Loucy (cell line): ENCODE results near the gene SLC8A2.

ENCODE experiments used
- H2AFZ ChIP-seq: fragments of 200-600 bp; sonication (generic); 2 replicates; pipeline ENCODE4 v1.6.0; 2016; ENCODE audit warnings: antibody characterized with exemption, mild to moderate bottlenecking, low read length, moderate library complexity
- H3F3A ChIP-seq: fragments of 200-600 bp; 2 replicates; pipeline ENCODE4 v1.6.0; 2016; ENCODE audit warnings: antibody characterized with exemption, low read depth, mild to moderate bottlenecking
- H3K27me3 ChIP-seq: fragments of 200-600 bp; sonication (generic); 2 replicates; pipeline ENCODE4 v1.6.1; 2014; ENCODE audit warnings: low read length, mild to moderate bottlenecking; ENCODE audit not compliant: insufficient read depth, poor library complexity, severe bottlenecking
- H3K36me3 ChIP-seq: fragments of 200-600 bp; sonication (generic); 2 replicates; pipeline ENCODE4 v1.6.1; 2016; ENCODE audit warnings: low read length; ENCODE audit not compliant: insufficient read depth
- H3K4me1 ChIP-seq: fragments of 200-600 bp; sonication (generic); 2 replicates; pipeline ENCODE4 v1.5.1; 2014; ENCODE audit warnings: low read length, mild to moderate bottlenecking; ENCODE audit not compliant: insufficient read depth, poor library complexity, severe bottlenecking
- H3K4me2 ChIP-seq: fragments of 200-600 bp; sonication (generic); 2 replicates; pipeline ENCODE4 v1.6.0; 2014; ENCODE audit warnings: antibody characterized with exemption, low read length, low read depth, mild to moderate bottlenecking; ENCODE audit not compliant: poor library complexity, severe bottlenecking
- H3K4me3 ChIP-seq: fragments of 200-600 bp; sonication (generic); 2 replicates; pipeline ENCODE4 v1.5.1; 2014; ENCODE audit warnings: low read length, mild to moderate bottlenecking, mixed read lengths; ENCODE audit not compliant: poor library complexity, severe bottlenecking
- H3K79me2 ChIP-seq: fragments of 200-600 bp; sonication (generic); 2 replicates; pipeline ENCODE4 v1.6.1; 2014; ENCODE audit warnings: low read length; ENCODE audit not compliant: insufficient read depth
- H3K9ac ChIP-seq: fragments of 200-600 bp; sonication (generic); 2 replicates; pipeline ENCODE4 v1.6.0; 2014; ENCODE audit warnings: mild to moderate bottlenecking, low read depth, low read length, moderate library complexity; ENCODE audit not compliant: poor library complexity, severe bottlenecking
- H3K9me2 ChIP-seq: fragments of 200-600 bp; sonication (generic); replicated peaks from 2 replicates; pipeline ENCODE4 v1.6.1; 2016; ENCODE audit warnings: low read depth, low read length, mixed read lengths
- H3K9me3 ChIP-seq: fragments of 200-600 bp; sonication (generic); 2 replicates; pipeline ENCODE4 v1.6.1; 2014; ENCODE audit warnings: mild to moderate bottlenecking, antibody characterized with exemption, low read length, low read depth; ENCODE audit not compliant: insufficient read depth
- H4K20me1 ChIP-seq: fragments of 200-600 bp; sonication (generic); 2 replicates; pipeline ENCODE4 v1.6.0; 2014; ENCODE audit warnings: antibody characterized with exemption, low read length, mild to moderate bottlenecking; ENCODE audit not compliant: insufficient read depth, poor library complexity, severe bottlenecking
- CTCF ChIP-seq: fragments of 200-600 bp; sonication (generic); conservative IDR thresholded peaks from 2 replicates; pipeline ENCODE4 v1.5.1; 2014; ENCODE audit warnings: mild to moderate bottlenecking, antibody characterized with exemption, low read length
- EZH2phosphoT487 ChIP-seq: fragments of 200-600 bp; IDR thresholded peaks from 2 replicates; pipeline ENCODE4 v1.6.1; 2018; ENCODE audit warnings: antibody characterized with exemption, mild to moderate bottlenecking, moderate library complexity, borderline replicate concordance

SLC8A2 gene

DNA sequence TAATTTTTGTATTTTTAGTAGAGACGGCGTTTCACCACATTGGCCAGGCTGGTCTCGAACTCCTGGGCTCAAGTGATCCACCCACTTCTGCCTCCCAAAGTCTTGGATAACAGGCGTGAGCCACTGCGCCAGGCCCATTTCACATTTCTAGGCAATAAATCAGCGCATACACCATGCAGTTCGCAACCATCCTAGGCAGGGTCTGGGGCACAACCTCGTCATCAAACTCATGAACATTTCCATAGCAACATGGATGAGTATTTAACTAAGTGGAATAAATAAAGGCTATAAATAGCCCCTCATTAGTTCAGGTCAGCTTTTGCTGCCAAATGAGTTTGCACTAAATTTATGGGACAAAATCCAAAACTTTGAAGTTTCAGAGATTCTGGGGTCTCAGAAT is 60.6 kb downstream of the SLC8A2 start:
- no peak for TF ChIP-seq EZH2phosphoT487
- TF ChIP-seq CTCF: no peak
- H2AFZ ChIP-seq: no peak overlapping the region
- no peaks in the 10 kb centered on the region for H3K9me2 ChIP-seq
- H3K27me3 ChIP-seq: no peaks in the 10 kb centered on the region
- no peak overlapping the region for H3K9ac ChIP-seq
- no peak overlapping the region for H3K4me2 ChIP-seq
- H3K36me3 ChIP-seq: no peaks in the 10 kb centered on the region
- no peak overlapping the region for H3K4me3 ChIP-seq
- H3K79me2 ChIP-seq: no peaks in the 10 kb centered on the region
- H4K20me1 ChIP-seq: no peaks in the 10 kb centered on the region
- H3K9me3 ChIP-seq: no peaks in the 10 kb centered on the region
- no peaks in the 10 kb centered on the region for H3K4me1 ChIP-seq
- no peaks in the 10 kb centered on the region for H3F3A ChIP-seq

DNA sequence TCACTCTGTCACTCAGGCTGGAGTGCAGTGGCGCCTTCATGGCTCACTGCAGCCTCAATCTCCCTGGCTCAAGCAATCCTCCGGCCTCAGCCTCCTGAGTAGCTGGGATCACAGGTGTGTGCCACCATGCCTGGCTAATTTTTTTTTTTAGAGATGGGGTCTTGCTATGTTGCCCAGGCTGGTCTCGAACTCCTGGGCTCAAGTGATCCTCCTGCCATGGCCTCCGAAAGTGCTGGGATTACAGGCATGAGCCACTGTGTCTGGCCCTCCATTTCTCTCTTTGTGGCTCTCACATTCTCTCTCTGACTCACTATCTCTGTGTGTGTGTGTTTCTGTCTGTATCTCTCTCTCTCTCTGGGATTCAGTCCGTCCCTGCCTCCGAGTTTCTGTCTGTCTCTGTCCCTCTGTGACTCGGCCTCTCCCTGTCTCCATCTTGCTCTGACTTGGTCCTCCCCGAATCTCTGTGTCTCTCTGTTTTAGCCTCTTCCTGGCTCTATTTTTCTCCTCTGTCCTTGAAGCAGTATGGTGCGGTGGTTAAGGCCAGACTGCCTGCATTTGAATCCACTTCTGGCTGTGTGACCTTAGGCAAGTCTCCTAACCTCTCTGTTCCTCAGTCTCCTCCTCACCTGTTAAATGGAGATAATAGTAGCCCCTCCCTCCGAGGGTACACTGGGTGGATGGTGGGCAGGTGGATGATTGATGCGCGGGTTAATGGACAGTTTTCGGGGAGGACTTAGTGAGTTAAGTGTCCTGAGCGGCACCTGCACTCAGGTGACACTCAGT is 63.3 kb downstream of the SLC8A2 start:
- no peaks in the 10 kb centered on the region for H3K27me3 ChIP-seq
- no peaks in the 10 kb centered on the region for H3K36me3 ChIP-seq
- H3K9me2 ChIP-seq: no peaks in the 10 kb centered on the region
- no peak for TF ChIP-seq EZH2phosphoT487
- TF ChIP-seq CTCF: no peak
- H3K4me1 ChIP-seq: no peaks in the 10 kb centered on the region
- H3K9ac ChIP-seq: no peak overlapping the region
- H3K4me3 ChIP-seq: no peak overlapping the region
- no peaks in the 10 kb centered on the region for H3K9me3 ChIP-seq
- no peaks in the 10 kb centered on the region for H4K20me1 ChIP-seq
- no peaks in the 10 kb centered on the region for H3K79me2 ChIP-seq
- no peak overlapping the region for H3K4me2 ChIP-seq
- H3F3A ChIP-seq: no peaks in the 10 kb centered on the region
- H2AFZ ChIP-seq: no peak overlapping the region

DNA sequence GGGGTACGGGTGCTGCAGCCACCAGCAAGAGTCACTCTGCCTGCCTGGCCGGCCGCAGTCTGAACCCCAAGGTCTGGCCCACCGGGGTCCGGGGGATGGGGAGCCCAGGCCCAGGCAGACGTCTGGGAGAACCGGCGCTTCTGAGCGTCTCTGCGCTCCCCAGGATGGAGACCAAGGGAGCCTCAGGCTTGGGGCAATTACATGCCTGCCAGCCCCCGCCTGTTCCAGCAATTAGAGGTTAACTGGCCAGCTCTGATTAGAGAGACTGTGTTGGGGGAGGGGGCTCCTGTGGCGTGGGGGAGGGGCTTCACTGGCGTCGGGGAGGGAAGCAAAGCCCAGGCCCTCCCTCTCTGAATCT is 64.3 kb downstream of the SLC8A2 start:
- TF ChIP-seq EZH2phosphoT487: no peak
- TF ChIP-seq CTCF: no peak
- Histone ChIP-seq H3K9me2 (no peaks in the 10 kb centered on the region), H3K4me3 (no peak overlapping the region), H3K36me3 (no peaks in the 10 kb centered on the region), H2AFZ (no peak overlapping the region), H3K4me2 (no peak overlapping the region), H3F3A (no peaks in the 10 kb centered on the region), H4K20me1 (no peaks in the 10 kb centered on the region), H3K9ac (no peak overlapping the region), H3K9me3 (no peaks in the 10 kb centered on the region), H3K4me1 (no peaks in the 10 kb centered on the region), H3K79me2 (no peaks in the 10 kb centered on the region), H3K27me3 (no peaks in the 10 kb centered on the region)
